NCI-H748 treated with DMSO at 0.1 percent for 48 hours (cell line): ENCODE data around the gene CORO1C.

Experiments used
- DNase-seq: peaks from one replicate; lab custom pipeline; 2025; lab: John Stamatoyannopoulos, UW

The CORO1C gene

GRCh38 chr12:108646600-108647579 lies 84.4 kb downstream of the CORO1C start:
- DNase-seq: no peak

- no peak for DNase-seq
Observed at GRCh38 chr12:108645686-108646599, 85.4 kb downstream of the CORO1C start.

- no peak for DNase-seq
Observed at GRCh38 chr12:108644811-108645120, 86.6 kb downstream of the CORO1C start.

- no peak for DNase-seq
Observed at GRCh38 chr12:108643941-108644810, 87.1 kb downstream of the CORO1C start.

- no peak for DNase-seq
Observed at GRCh38 chr12:108642899-108643654, 88.2 kb downstream of the CORO1C start.

GRCh38 chr12:108642269-108642870 lies 88.9 kb downstream of the CORO1C start:
- no peak for DNase-seq

- DNase-seq: no peak
Observed at GRCh38 chr12:108641446-108642268, 89.7 kb downstream of the CORO1C start.

GRCh38 chr12:108640802-108641445 lies 90.4 kb downstream of the CORO1C start:
- no peak for DNase-seq

- DNase-seq: no peak
Observed at GRCh38 chr12:108638997-108639822, 92.1 kb downstream of the CORO1C start.

GRCh38 chr12:108638141-108638827 lies 93.0 kb downstream of the CORO1C start:
- no peak for DNase-seq

- DNase-seq: no peak
Observed at GRCh38 chr12:108637222-108637971, 93.9 kb downstream of the CORO1C start.

- no peak for DNase-seq
Observed at GRCh38 chr12:108635997-108636808, 95.1 kb downstream of the CORO1C start.

GRCh38 chr12:108635201-108635996 lies 95.9 kb downstream of the CORO1C start:
- no peak for DNase-seq

- DNase-seq: no peak
Observed at GRCh38 chr12:108634341-108634751, 97.0 kb downstream of the CORO1C start.

GRCh38 chr12:108633534-108634248 lies 97.6 kb downstream of the CORO1C start, which contains the start of gene SELPLG:
TSS of gene SELPLG (minus strand) at chr12:108633894. CDS start at chr12:108624307, 9,587 bp downstream.
- DNase-seq: no peak
